ENCODE measurements around the gene MYCL. TPM values are rescaled to one million over a fixed set of nuclear protein-coding genes. Genes with fewer than 3 reads are reported as not detected.

The MYCL gene
- total RNA-seq, 1 experiment from 2014 or later: 0.12 TPM

DNA sequence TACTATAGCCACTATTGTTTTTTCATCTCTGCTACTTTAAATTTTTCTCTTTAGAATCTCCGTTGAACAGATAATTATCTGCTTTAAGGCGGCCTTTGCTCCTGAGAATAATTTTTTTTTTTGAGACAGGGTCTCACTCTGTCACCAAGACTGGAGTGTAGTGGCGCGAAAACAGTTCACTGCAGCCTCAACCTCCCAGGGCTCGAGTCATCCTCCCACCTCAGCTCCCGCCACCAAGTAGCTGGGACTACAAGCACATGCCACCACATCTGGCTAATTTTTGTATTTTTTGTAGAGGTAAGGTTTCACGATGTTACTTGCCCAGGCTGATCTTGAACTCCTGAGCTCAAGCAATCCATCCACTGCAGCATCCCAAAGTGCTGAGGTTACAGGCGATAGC is 47.0 kb downstream of the MYCL start:
- no peak for DNase-seq (ENCODE audit: low read depth)

DNA sequence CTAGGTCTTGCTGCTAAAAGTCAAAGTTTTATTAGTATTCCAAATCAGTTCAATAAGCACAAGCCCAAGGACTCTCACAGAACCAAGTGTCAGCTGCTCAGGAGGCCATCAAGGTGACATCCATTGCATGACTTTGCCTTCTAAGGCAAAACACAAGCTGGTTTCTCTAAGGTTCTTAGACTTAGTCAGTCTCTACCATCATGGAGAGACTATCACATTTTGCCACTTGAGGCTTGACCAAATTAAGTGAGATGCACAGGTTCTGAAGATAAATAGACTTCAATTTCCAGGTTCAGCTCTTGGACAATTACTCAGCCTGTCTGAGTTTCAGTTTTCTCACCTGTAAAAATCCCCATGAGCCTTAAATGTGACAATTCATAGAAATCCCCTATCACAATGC is 47.4 kb downstream of the MYCL start:
- no peak for DNase-seq (ENCODE audit: low read depth)

DNA sequence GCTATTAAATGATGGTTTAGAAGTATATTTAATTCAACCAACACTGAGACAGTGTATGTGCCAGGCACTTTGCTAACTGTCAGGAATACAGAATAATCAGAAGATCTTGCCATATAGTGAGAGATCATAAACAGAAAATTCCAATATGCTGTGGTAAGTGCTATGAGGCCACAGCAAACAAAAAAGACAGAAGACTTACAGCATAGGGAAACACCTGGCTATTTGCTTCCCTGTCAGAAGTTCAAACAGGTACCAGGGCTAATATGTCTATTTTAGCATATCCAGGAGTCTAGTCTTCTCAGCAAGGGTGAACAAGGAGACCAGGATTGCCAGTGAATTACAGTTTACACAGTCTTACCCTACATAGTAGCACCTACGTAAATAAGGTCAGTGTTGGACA is 48.8 kb downstream of the MYCL start:
- DNase-seq (ENCODE audit: low read depth): no peak

DNA sequence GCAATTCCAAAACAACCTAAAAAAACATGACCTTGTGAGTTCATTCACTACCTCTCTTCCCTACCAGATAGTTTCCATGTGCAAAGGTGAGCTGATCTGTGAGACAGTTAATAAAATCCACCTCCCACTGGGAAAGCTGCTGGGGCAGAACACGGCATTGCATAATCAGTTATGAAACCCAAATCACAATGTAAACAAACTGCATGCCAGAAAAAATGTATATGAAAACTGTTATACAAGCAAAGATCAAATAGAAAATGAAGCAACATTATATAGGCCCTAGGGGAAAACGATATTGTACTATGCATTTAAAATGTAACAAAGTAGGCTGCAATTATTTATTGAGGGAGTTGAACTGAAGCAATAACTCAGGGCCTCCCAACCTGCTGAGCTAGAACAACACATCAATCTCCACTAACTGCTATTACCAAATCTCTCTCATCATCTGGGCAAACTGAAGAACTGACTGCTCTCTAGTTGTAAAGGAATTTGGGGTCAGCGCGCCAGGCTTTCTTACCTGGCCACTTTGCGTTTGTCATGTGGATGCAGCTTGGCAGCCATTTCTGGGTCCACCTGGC is 49.4 kb downstream of the MYCL start:
- DNase-seq (ENCODE audit: low read depth): no peak

DNA sequence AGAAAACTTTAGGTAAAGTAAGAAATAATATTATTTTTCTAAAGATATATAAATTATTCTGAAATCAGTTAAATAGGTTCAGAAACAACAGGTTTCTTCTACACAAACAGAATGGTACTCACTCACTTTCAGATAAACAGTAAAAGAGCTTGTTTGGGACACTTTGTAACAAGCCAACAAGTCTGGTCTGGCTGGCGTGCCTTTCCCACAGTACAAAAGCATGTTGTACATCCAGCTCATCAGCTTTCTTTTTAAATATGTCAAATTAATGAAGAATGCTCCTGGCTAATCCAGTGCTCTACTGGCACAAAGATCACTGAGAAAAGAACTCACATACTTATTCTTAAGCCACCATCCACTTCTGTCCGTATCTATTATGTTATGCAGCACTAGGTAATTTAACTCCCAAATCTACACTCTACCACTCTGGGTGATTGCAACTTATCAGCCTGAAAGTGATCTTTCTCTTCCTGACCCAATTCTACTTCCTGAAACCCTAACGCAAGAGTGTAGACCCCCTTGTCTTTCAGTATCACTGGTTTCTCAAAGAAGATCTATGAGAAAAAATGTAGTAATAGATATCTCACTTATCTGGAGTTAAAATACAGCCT is 51.0 kb downstream of the MYCL start:
- DNase-seq (ENCODE audit: low read depth): no peak

DNA sequence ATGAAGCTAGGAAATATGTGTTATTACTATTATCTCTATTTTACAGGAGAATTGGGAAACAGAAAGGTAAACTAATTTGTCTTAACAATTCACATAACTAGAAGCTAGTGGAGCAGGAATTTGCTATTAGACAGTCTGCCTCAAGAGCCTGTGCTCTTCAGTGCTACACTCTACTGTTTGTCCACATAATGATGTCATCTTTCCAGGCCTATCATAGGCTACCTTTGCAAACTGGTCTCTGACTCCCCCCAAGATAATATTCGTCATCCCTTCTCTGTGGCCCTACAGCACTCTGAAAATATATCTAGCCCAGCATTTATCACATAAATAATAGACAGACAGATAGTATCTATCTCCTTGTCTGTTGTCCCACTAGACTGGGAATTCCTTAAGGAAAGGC is 52.5 kb downstream of the MYCL start:
- DNase-seq (ENCODE audit: low read depth): no peak

DNA sequence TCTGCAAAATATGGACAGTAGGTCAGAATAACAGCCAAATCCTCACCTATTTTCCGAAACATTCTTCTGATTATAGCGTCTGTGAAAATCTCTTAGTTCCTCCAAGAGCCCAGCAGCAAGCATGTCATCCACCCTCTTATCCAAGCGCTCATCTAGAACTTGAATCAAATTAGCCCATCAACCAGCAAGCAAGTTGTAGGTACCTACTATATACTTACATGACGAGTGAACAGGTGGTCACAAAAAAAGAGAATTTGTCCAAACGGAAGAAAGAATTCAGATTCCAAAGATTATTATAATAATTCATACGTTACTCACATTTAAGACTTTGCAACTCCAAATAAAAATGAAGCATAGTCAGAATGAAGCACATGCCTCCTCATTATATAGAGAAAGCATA is 53.8 kb downstream of the MYCL start:
- no peak for DNase-seq (ENCODE audit: low read depth)

DNA sequence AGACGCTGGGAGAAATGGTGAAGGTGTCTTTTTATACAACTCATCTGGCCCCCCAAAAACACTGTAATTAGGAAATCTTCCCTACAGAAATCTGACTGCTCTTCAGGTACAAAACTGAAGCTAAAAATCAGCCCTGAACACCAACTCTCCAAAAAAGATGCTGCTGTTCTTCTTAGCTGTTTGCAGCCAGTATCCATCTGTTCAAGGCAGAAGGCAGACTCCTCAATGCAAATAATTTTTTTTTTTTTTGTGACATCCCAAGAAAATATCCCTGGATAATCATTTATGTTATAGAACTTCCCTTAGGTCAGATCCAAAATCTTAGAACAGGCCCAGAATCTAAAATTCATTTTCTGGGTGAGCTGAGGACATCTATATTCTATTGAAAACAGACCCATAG is 54.9 kb downstream of the MYCL start:
- no peak for DNase-seq (ENCODE audit: low read depth)

DNA sequence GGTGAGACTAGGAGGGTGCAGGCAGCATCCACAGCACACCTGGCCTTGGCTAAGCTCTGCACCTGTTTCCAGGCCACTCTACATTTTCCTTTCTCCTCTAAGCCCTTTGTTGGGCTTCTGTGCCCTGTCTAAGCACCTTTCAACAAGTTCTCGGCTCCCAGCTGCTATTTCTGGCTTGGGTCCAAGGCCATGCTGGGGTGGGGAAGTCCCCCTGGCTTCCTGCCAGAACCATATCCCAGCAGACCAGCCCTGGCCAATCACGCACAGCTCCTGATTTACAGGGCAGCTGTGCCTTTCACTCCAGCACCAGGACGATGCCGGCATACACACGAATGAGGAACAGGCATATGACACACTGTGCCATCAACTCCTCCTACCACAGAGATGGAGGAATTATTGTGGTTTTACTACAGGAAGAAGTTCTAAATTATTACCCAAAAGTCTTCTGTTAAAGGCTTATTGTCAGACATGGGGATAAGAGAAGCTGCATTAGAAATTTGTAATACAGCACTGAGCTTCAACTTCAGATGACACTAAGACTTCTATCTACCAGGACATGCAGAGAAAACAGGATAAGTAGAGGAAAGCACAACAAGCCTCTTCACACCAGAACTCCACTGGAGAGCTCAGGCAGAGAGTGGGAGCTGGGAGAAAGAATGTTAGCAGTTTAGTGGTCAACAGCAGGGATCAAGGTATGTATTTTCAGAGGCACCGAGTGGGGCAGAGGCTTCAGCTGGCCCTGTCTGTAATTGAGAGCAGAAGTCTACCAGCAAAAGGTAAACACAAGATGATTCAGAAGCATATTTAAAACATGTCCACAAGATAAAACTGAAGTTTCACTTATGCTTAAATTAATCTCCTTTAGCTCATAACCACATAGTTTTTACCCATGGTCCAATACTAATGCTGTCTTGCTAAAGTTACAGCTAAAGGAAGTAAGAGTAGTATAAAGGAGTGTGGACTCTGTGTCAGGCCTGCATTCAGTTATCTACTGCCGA is 55.8 kb downstream of the MYCL start:
- peak; percentile 85 for DNase-seq (ENCODE audit: low read depth)

Other genes with a start within 250 kb of the MYCL start
- gene NT5C1A, start 229.8 kb downstream of the MYCL start, total RNA-seq (2014; rRNA removed; shearing (Covaris generic)): not detected in 2 replicates
- gene HPCAL4, start 210.5 kb downstream of the MYCL start, total RNA-seq (2014; rRNA removed; shearing (Covaris generic)): 0.10 and 0.12 TPM in 2 replicates
- 65.8 and 75.6 TPM in 2 replicates for gene PPIE, start 163.0 kb downstream of the MYCL start, total RNA-seq (2014; rRNA removed; shearing (Covaris generic))
- gene OXCT2, start 130.6 kb downstream of the MYCL start, total RNA-seq (2014; rRNA removed; shearing (Covaris generic)): 1.9 and 2.6 TPM in 2 replicates
- 2.4 TPM in 2 replicates for gene BMP8B, start 113.1 kb downstream of the MYCL start, total RNA-seq (2014; rRNA removed; shearing (Covaris generic))
- 23.7 and 29.8 TPM in 2 replicates for gene TRIT1, start 18.4 kb downstream of the MYCL start, total RNA-seq (2014; rRNA removed; shearing (Covaris generic))
- gene MFSD2A, start 53.2 kb upstream of the MYCL start, total RNA-seq (2014; rRNA removed; shearing (Covaris generic)): 7.9 and 8.1 TPM in 2 replicates
- 539 and 593 TPM in 2 replicates for gene CAP1, start 138.8 kb upstream of the MYCL start, total RNA-seq (2014; rRNA removed; shearing (Covaris generic))
- gene PPT1, start 195.3 kb upstream of the MYCL start, total RNA-seq (2014; rRNA removed; shearing (Covaris generic)): 88.5 and 99.4 TPM in 2 replicates

Measured in RPMI7951 (cell line).